H7 (cell line): ENCODE data around the gene PPP2R5E. TPM values are rescaled to one million over a fixed set of nuclear protein-coding genes. Genes with fewer than 3 reads are reported as not detected.
A peak's percentile ranks its signal among the peaks of the same experiment; 100 is the strongest.

ENCODE experiments used
- DNase-seq: peaks from one replicate; pipeline ENCODE4 v3.0.0; 2012
- H3K27me3 ChIP-seq: 2 replicates; pipeline ENCODE4 v1.6.0; 2011; ENCODE audit warnings: mild to moderate bottlenecking, low read length; ENCODE audit not compliant: control insufficient read depth, insufficient read depth
- H3K36me3 ChIP-seq: replicated peaks from 2 replicates; pipeline ENCODE4 v1.5.1; 2011; ENCODE audit warnings: low read length; ENCODE audit not compliant: control insufficient read depth, insufficient read depth
- H3K4me3 ChIP-seq: 2 replicates; pipeline ENCODE4 v1.5.1; 2011; ENCODE audit warnings: low read depth, mild to moderate bottlenecking, control low read depth, low read length, moderate library complexity; ENCODE audit not compliant: insufficient read depth
- total RNA-seq: library from RNA; depleted of rRNA; stranded (reverse); fragments of >200 nt; shearing (Covaris generic); gene quantifications from 2 replicates; pipeline ENCODE4 v1.2.3, GENCODE V29; 2014

Gene PPP2R5E
- total RNA-seq, 1 experiment from 2014 or later = 18.6 TPM

- Histone ChIP-seq H3K4me3 (no peak overlapping the region), H3K27me3 (no peaks in the 10 kb centered on the region), H3K36me3 (no peaks in the 10 kb centered on the region)
- DNase-seq = no peak
Measured at GRCh38 chr14:63443988-63444387, 99.2 kb downstream of the PPP2R5E start.

GRCh38 chr14:63443361-63443760, 99.8 kb downstream of the PPP2R5E start:
- no peak for DNase-seq
- Histone ChIP-seq H3K4me3 (no peak overlapping the region), H3K36me3 (no peaks in the 10 kb centered on the region), H3K27me3 (no peaks in the 10 kb centered on the region)

- Histone ChIP-seq H3K36me3 (no peaks in the 10 kb centered on the region), H3K4me3 (no peak overlapping the region), H3K27me3 (no peaks in the 10 kb centered on the region)
- DNase-seq = peak; percentile 29
Measured at GRCh38 chr14:63438065-63438757, 105.0 kb downstream of the PPP2R5E start.

GRCh38 chr14:63436286-63437098, 106.7 kb downstream of the PPP2R5E start:
- Histone ChIP-seq H3K4me3 (no peak overlapping the region), H3K36me3 (no peaks in the 10 kb centered on the region), H3K27me3 (no peaks in the 10 kb centered on the region)
- DNase-seq = no peak

GRCh38 chr14:63435838-63436237, 107.3 kb downstream of the PPP2R5E start:
- no peak overlapping the region for H3K4me3 ChIP-seq
- no peaks in the 10 kb centered on the region for H3K36me3 ChIP-seq
- no peak for DNase-seq
- H3K27me3 ChIP-seq = no peaks in the 10 kb centered on the region

- Histone ChIP-seq H3K36me3 (no peaks in the 10 kb centered on the region), H3K27me3 (no peaks in the 10 kb centered on the region), H3K4me3 (no peak overlapping the region)
- no peak for DNase-seq
Measured at GRCh38 chr14:63435204-63435603, 108.0 kb downstream of the PPP2R5E start.

GRCh38 chr14:63432888-63433552, 110.2 kb downstream of the PPP2R5E start:
- Histone ChIP-seq H3K4me3 (no peak overlapping the region), H3K27me3 (no peaks in the 10 kb centered on the region), H3K36me3 (no peaks in the 10 kb centered on the region)
- no peak for DNase-seq

GRCh38 chr14:63432228-63432627, 110.9 kb downstream of the PPP2R5E start:
- H3K36me3 ChIP-seq = no peaks in the 10 kb centered on the region
- no peaks in the 10 kb centered on the region for H3K27me3 ChIP-seq
- no peak overlapping the region for H3K4me3 ChIP-seq
- DNase-seq = no peak

GRCh38 chr14:63431466-63431865, 111.7 kb downstream of the PPP2R5E start:
- Histone ChIP-seq H3K36me3 (no peaks in the 10 kb centered on the region), H3K27me3 (no peaks in the 10 kb centered on the region), H3K4me3 (no peak overlapping the region)
- no peak for DNase-seq

- no peaks in the 10 kb centered on the region for H3K27me3 ChIP-seq
- no peak overlapping the region for H3K4me3 ChIP-seq
- DNase-seq = no peak
- no peaks in the 10 kb centered on the region for H3K36me3 ChIP-seq
Measured at GRCh38 chr14:63428486-63428885, 114.7 kb downstream of the PPP2R5E start.

- H3K27me3 ChIP-seq = no peaks in the 10 kb centered on the region
- no peak overlapping the region for H3K4me3 ChIP-seq
- no peaks in the 10 kb centered on the region for H3K36me3 ChIP-seq
- DNase-seq = no peak
Measured at GRCh38 chr14:63426838-63427352, 116.3 kb downstream of the PPP2R5E start.

- Histone ChIP-seq H3K4me3 (no peak overlapping the region), H3K27me3 (no peaks in the 10 kb centered on the region), H3K36me3 (no peaks in the 10 kb centered on the region)
- DNase-seq = no peak
Measured at GRCh38 chr14:63423889-63424288, 119.3 kb downstream of the PPP2R5E start.

GRCh38 chr14:63423381-63423780, 119.8 kb downstream of the PPP2R5E start:
- Histone ChIP-seq H3K36me3 (no peaks in the 10 kb centered on the region), H3K4me3 (no peak overlapping the region), H3K27me3 (no peaks in the 10 kb centered on the region)
- DNase-seq = no peak

- Histone ChIP-seq H3K36me3 (no peaks in the 10 kb centered on the region), H3K27me3 (no peaks in the 10 kb centered on the region), H3K4me3 (no peak overlapping the region)
- no peak for DNase-seq
Measured at GRCh38 chr14:63421919-63422318, 121.3 kb downstream of the PPP2R5E start.

GRCh38 chr14:63421226-63421625, 122.0 kb downstream of the PPP2R5E start:
- H3K36me3 ChIP-seq = no peaks in the 10 kb centered on the region
- H3K27me3 ChIP-seq = no peaks in the 10 kb centered on the region
- no peak overlapping the region for H3K4me3 ChIP-seq
- DNase-seq = no peak
